ENCODE results near the gene UFD1.

The UFD1 gene

DNA sequence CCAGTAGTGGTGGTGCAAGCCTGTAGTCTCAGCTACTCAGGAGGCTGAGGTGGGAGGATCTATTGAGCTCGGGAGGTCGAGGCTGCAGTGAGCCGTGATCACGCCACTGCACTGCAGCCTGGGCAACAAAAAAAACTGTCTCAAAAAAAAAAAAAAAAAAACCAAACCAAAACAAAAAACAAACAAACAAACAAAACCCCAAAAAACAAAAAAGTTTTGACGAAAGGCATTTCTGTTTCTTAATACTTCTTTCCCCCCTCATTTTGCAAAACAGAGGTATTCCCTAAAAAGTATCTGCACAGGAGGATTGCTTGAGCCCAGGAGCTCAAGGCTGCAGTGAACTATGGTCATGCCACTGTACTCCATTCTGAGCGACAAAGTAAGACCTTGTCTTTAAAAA lies 58.7 kb downstream of the UFD1 start:
- TF ChIP-seq POLR2AphosphoS5 (IDR thresholded peaks at IDR 0.05; ENCODE audit: low read depth, low read length) (no peak), FOXP2 (optimal IDR thresholded peaks at IDR 0.05; ENCODE audit: borderline replicate concordance, extremely low read depth, extremely low read length, insufficient read depth) (no peak), TAF1 (IDR thresholded peaks at IDR 0.05; ENCODE audit: borderline replicate concordance, insufficient read depth, low read length) (no peak), SIN3A (IDR thresholded peaks at IDR 0.05; ENCODE audit: borderline replicate concordance, insufficient read depth, low read length) (no peak), REST (IDR thresholded peaks at IDR 0.05; ENCODE audit: insufficient read depth in 1 of 2, low read depth in 2 of 2, low read length in 2 of 2) (no peak)

GRCh38 chr22:19419464-19420178 lies 59.4 kb downstream of the UFD1 start:
- TF ChIP-seq TAF1 (IDR thresholded peaks at IDR 0.05; ENCODE audit: borderline replicate concordance, insufficient read depth, low read length): no peak

DNA sequence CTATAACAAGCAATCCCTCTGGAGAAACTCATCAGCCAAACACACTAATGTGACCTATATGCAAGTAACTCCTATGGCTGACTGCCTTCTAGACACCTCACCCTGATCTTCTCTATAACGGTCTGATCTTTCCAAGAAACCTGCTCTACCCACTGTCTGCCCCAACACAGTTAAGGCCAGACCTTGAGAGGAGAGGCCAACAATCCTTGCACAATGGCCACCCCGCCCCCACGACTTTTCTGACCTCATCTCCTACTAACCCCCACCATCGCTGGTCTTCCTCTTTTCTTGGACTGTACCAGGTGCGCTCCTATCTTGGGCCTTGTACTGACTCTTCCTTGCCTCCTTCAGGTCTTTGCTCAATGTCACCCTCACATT lies 59.9 kb downstream of the UFD1 start:
- TF ChIP-seq POLR2AphosphoS5 (IDR thresholded peaks at IDR 0.05; ENCODE audit: low read depth, low read length) (no peak), TAF1 (IDR thresholded peaks at IDR 0.05; ENCODE audit: borderline replicate concordance, insufficient read depth, low read length) (no peak), FOXP2 (optimal IDR thresholded peaks at IDR 0.05; ENCODE audit: borderline replicate concordance, extremely low read depth, extremely low read length, insufficient read depth) (no peak), REST (IDR thresholded peaks at IDR 0.05; ENCODE audit: insufficient read depth in 1 of 2, low read depth in 2 of 2, low read length in 2 of 2) (no peak), SIN3A (IDR thresholded peaks at IDR 0.05; ENCODE audit: borderline replicate concordance, insufficient read depth, low read length) (no peak)

GRCh38 chr22:19412923-19413322 lies 66.1 kb downstream of the UFD1 start:
- TF ChIP-seq SIN3A (IDR thresholded peaks at IDR 0.05; ENCODE audit: borderline replicate concordance, insufficient read depth, low read length) (no peak), POLR2AphosphoS5 (IDR thresholded peaks at IDR 0.05; ENCODE audit: low read depth, low read length) (no peak), REST (IDR thresholded peaks at IDR 0.05; ENCODE audit: insufficient read depth in 1 of 2, low read depth in 2 of 2, low read length in 2 of 2) (no peak), FOXP2 (optimal IDR thresholded peaks at IDR 0.05; ENCODE audit: borderline replicate concordance, extremely low read depth, extremely low read length, insufficient read depth) (no peak), TAF1 (IDR thresholded peaks at IDR 0.05; ENCODE audit: borderline replicate concordance, insufficient read depth, low read length) (no peak)

GRCh38 chr22:19412478-19412877 lies 66.5 kb downstream of the UFD1 start:
- TF ChIP-seq FOXP2 (optimal IDR thresholded peaks at IDR 0.05; ENCODE audit: borderline replicate concordance, extremely low read depth, extremely low read length, insufficient read depth) (no peak), REST (IDR thresholded peaks at IDR 0.05; ENCODE audit: insufficient read depth in 1 of 2, low read depth in 2 of 2, low read length in 2 of 2) (no peak), TAF1 (IDR thresholded peaks at IDR 0.05; ENCODE audit: borderline replicate concordance, insufficient read depth, low read length) (no peak), SIN3A (IDR thresholded peaks at IDR 0.05; ENCODE audit: borderline replicate concordance, insufficient read depth, low read length) (no peak), POLR2AphosphoS5 (IDR thresholded peaks at IDR 0.05; ENCODE audit: low read depth, low read length) (no peak)
